SK-N-SH treated with all-trans-retinoic acid at 6 μM for 48 hours (cell line): ENCODE results near the gene PDE1A.

ENCODE experiments used
- ATAC-seq: fragments of 200-7000 bp; cut with Tn5 transposase; 3 replicates; pipeline ENCODE4 v1.9.1; 2020; ENCODE audit warnings: mild to moderate bottlenecking, moderate library complexity
- ARNTL ChIP-seq: fragments of 450-650 bp; formaldehyde crosslinking; IDR thresholded peaks from 2 replicates; pipeline ENCODE4 v1.5.0; 2020; ENCODE audit warnings: low read depth, mild to moderate bottlenecking, moderate library complexity, borderline replicate concordance
- BACH2 ChIP-seq: fragments of 250-450 bp; sonication (Bioruptor Pico); IDR thresholded peaks from 2 replicates; pipeline ENCODE4 v1.9.0; 2021; ENCODE audit warnings: mild to moderate bottlenecking, borderline replicate concordance
- CSDC2 ChIP-seq: fragments of 250-450 bp; sonication (Bioruptor Pico); IDR thresholded peaks from 2 replicates; pipeline ENCODE4 v1.5.0; 2020; ENCODE audit warnings: mild to moderate bottlenecking, moderate library complexity
- ESRRG ChIP-seq: fragments of 250-450 bp; sonication (Bioruptor Pico); IDR thresholded peaks from 2 replicates; pipeline ENCODE4 v1.6.1; 2021; ENCODE audit warnings: mild to moderate bottlenecking
- GLIS3 ChIP-seq: fragments of 250-450 bp; sonication (Bioruptor Pico); IDR thresholded peaks from 2 replicates; pipeline ENCODE4 v1.5.0; 2020; ENCODE audit warnings: mild to moderate bottlenecking, moderate library complexity
- ISL1 ChIP-seq: fragments of 250-450 bp; sonication (Bioruptor Pico); IDR thresholded peaks from 2 replicates; pipeline ENCODE4 v2.1.2; 2022; ENCODE audit warnings: mild to moderate bottlenecking, moderate library complexity
- OSR1 ChIP-seq: fragments of 250-450 bp; sonication (Bioruptor Pico); IDR thresholded peaks from 2 replicates; pipeline ENCODE4 v1.8.0; 2022; ENCODE audit warnings: moderate library complexity, mild to moderate bottlenecking, inconsistent platforms
- POU6F1 ChIP-seq: fragments of 250-450 bp; sonication (Bioruptor Pico); IDR thresholded peaks from 2 replicates; pipeline ENCODE4 v1.8.0; 2021; ENCODE audit warnings: low read depth, mild to moderate bottlenecking, moderate library complexity, borderline replicate concordance
- PPARA ChIP-seq: fragments of 250-450 bp; sonication (Bioruptor Pico); IDR thresholded peaks from 2 replicates; pipeline ENCODE4 v1.5.0; 2020; ENCODE audit warnings: mild to moderate bottlenecking, borderline replicate concordance
- RARB ChIP-seq: fragments of 250-450 bp; sonication (Bioruptor Pico); IDR thresholded peaks from 2 replicates; pipeline ENCODE4 v1.8.0; 2021; ENCODE audit warnings: mild to moderate bottlenecking, moderate library complexity
- SNAI2 ChIP-seq: fragments of 250-450 bp; sonication (Bioruptor Pico); IDR thresholded peaks from 2 replicates; pipeline ENCODE4 v1.5.0; 2020; ENCODE audit warnings: mild to moderate bottlenecking, moderate library complexity
- TCF4 ChIP-seq: fragments of 250-450 bp; sonication (Bioruptor Pico); IDR thresholded peaks from 2 replicates; pipeline ENCODE4 v1.8.0; 2021; ENCODE audit warnings: mild to moderate bottlenecking, moderate library complexity, borderline replicate concordance
- TOX ChIP-seq: fragments of 250-450 bp; sonication (Bioruptor Pico); IDR thresholded peaks from 2 replicates; pipeline ENCODE4 v1.8.0; 2021; ENCODE audit warnings: mild to moderate bottlenecking, moderate library complexity, borderline replicate concordance
- ZC3H10 ChIP-seq: fragments of 250-450 bp; sonication (Bioruptor Pico); IDR thresholded peaks from 2 replicates; pipeline ENCODE4 v1.5.1; 2021; ENCODE audit warnings: mild to moderate bottlenecking, moderate library complexity
- ZFP3 ChIP-seq: fragments of 250-450 bp; sonication (Bioruptor Pico); IDR thresholded peaks from 2 replicates; pipeline ENCODE4 v1.5.0; 2020; ENCODE audit warnings: mild to moderate bottlenecking, moderate library complexity
- ZFP30 ChIP-seq: fragments of 450-650 bp; formaldehyde crosslinking; IDR thresholded peaks from 2 replicates; pipeline ENCODE4 v1.5.0; 2022; ENCODE audit warnings: mild to moderate bottlenecking, moderate library complexity
- ZNF565 ChIP-seq: fragments of 450-650 bp; formaldehyde crosslinking; conservative IDR thresholded peaks from 2 replicates; pipeline ENCODE4 v1.5.0; 2020; ENCODE audit warnings: low read depth, mild to moderate bottlenecking, moderate library complexity
- ZNF70 ChIP-seq: fragments of 450-650 bp; formaldehyde crosslinking; IDR thresholded peaks from 2 replicates; pipeline ENCODE4 v1.5.0; 2020; ENCODE audit warnings: mild to moderate bottlenecking, moderate library complexity
- ZNF8 ChIP-seq: fragments of 450-650 bp; formaldehyde crosslinking; IDR thresholded peaks from 2 replicates; pipeline ENCODE4 v1.5.0; 2020; ENCODE audit warnings: mild to moderate bottlenecking, moderate library complexity
- TF ChIP-seq, protein P1 (sequence below): fragments of 250-450 bp; sonication (Bioruptor Pico); IDR thresholded peaks from 2 replicates; pipeline ENCODE4 v1.5.1; 2021; ENCODE audit warnings: mild to moderate bottlenecking, moderate library complexity
- TF ChIP-seq, protein P2 (sequence below): fragments of 250-450 bp; sonication (Bioruptor Pico); IDR thresholded peaks from 2 replicates; pipeline ENCODE4 v1.5.0; 2020; ENCODE audit warnings: mild to moderate bottlenecking, moderate library complexity
- TF ChIP-seq, protein P3 (sequence below): fragments of 250-450 bp; sonication (Bioruptor Pico); IDR thresholded peaks from 2 replicates; pipeline ENCODE4 v1.5.1; 2020; ENCODE audit warnings: low read depth, mild to moderate bottlenecking, moderate library complexity

Gene PDE1A

DNA sequence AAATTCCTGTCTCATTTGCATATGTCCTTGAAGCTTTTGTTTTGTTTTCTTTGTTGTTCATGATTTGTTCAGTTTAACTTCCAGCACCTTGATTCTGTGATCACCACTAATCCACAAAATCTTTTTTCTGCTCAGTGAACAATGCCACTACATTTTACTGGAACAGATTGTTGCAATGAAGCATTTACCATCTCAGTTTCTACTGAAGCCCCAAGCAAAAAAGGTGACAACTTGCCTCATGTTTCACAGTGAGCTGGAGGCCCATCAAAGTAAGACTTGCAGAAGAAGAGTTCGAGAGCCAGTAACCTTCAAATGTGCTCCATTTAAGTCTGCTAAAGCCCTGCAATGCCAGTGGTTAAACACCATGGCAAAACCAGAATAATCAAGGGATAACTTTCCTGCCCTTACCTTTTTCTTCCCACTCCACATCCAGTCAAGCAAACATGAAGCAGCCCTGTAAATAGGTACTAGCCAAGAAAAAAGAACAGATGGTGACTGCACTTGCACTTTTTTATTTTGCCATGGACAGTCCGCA, 25.7 kb upstream of the PDE1A start:
- no peak for ATAC-seq
- TF ChIP-seq POU6F1 (CRISPR knock-in tag) (no peak), TOX (no peak), ZFP3 (CRISPR knock-in tag) (no peak), OSR1 (CRISPR knock-in tag) (no peak), SNAI2 (no peak), ARNTL (CRISPR knock-in tag) (no peak), PPARA (CRISPR knock-in tag) (no peak), RARB (CRISPR knock-in tag) (no peak), GLIS3 (no peak), ZFP30 (CRISPR knock-in tag) (no peak)
- TF ChIP-seq, protein P1, sequence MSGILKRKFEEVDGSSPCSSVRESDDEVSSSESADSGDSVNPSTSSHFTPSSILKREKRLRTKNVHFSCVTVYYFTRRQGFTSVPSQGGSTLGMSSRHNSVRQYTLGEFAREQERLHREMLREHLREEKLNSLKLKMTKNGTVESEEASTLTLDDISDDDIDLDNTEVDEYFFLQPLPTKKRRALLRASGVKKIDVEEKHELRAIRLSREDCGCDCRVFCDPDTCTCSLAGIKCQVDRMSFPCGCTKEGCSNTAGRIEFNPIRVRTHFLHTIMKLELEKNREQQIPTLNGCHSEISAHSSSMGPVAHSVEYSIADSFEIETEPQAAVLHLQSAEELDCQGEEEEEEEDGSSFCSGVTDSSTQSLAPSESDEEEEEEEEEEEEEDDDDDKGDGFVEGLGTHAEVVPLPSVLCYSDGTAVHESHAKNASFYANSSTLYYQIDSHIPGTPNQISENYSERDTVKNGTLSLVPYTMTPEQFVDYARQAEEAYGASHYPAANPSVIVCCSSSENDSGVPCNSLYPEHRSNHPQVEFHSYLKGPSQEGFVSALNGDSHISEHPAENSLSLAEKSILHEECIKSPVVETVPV (CRISPR knock-in tag), result no peak
- TF ChIP-seq, protein P2, sequence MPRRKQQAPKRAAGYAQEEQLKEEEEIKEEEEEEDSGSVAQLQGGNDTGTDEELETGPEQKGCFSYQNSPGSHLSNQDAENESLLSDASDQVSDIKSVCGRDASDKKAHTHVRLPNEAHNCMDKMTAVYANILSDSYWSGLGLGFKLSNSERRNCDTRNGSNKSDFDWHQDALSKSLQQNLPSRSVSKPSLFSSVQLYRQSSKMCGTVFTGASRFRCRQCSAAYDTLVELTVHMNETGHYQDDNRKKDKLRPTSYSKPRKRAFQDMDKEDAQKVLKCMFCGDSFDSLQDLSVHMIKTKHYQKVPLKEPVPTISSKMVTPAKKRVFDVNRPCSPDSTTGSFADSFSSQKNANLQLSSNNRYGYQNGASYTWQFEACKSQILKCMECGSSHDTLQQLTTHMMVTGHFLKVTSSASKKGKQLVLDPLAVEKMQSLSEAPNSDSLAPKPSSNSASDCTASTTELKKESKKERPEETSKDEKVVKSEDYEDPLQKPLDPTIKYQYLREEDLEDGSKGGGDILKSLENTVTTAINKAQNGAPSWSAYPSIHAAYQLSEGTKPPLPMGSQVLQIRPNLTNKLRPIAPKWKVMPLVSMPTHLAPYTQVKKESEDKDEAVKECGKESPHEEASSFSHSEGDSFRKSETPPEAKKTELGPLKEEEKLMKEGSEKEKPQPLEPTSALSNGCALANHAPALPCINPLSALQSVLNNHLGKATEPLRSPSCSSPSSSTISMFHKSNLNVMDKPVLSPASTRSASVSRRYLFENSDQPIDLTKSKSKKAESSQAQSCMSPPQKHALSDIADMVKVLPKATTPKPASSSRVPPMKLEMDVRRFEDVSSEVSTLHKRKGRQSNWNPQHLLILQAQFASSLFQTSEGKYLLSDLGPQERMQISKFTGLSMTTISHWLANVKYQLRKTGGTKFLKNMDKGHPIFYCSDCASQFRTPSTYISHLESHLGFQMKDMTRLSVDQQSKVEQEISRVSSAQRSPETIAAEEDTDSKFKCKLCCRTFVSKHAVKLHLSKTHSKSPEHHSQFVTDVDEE (CRISPR knock-in tag), result no peak

GRCh38 chr2:182448371-182448770, 21.5 kb upstream of the PDE1A start:
- no peak for ATAC-seq
- TF ChIP-seq ISL1 (no peak), ESRRG (CRISPR knock-in tag) (no peak), BACH2 (CRISPR knock-in tag) (no peak), ZNF8 (CRISPR knock-in tag) (no peak), CSDC2 (CRISPR knock-in tag) (no peak), ZC3H10 (CRISPR knock-in tag) (no peak), ZNF70 (CRISPR knock-in tag) (no peak)

DNA sequence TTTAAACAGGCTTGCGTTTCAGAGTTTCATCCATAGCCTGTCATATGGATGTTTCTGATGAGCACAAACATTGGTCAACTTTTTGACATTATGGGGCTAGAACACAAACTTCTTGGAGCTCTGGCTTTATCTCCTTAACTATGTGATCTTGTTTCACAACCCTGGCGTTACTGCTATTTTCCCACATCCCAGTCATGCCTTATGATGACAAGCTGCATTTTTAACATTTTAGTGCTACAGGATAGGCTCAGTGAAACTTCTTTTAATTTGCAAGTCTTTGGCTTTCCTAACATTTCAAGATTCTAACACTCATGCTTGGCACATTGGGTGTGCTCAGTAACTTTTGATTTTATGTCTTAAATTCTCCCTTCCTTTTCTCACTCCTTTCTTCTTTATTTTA, 21.0 kb upstream of the PDE1A start:
- TF ChIP-seq, protein P1 (CRISPR knock-in tag), result no peak
- TF ChIP-seq ZNF70 (CRISPR knock-in tag) (no peak), RARB (CRISPR knock-in tag) (no peak), TCF4 (CRISPR knock-in tag) (no peak), ZNF565 (CRISPR knock-in tag) (no peak), ZNF8 (CRISPR knock-in tag) (no peak), ESRRG (CRISPR knock-in tag) (no peak), ZC3H10 (CRISPR knock-in tag) (no peak), SNAI2 (no peak), TOX (no peak), CSDC2 (CRISPR knock-in tag) (no peak), ISL1 (no peak), OSR1 (CRISPR knock-in tag) (no peak)
- TF ChIP-seq, protein P2 (CRISPR knock-in tag), result no peak
- TF ChIP-seq, protein P3, sequence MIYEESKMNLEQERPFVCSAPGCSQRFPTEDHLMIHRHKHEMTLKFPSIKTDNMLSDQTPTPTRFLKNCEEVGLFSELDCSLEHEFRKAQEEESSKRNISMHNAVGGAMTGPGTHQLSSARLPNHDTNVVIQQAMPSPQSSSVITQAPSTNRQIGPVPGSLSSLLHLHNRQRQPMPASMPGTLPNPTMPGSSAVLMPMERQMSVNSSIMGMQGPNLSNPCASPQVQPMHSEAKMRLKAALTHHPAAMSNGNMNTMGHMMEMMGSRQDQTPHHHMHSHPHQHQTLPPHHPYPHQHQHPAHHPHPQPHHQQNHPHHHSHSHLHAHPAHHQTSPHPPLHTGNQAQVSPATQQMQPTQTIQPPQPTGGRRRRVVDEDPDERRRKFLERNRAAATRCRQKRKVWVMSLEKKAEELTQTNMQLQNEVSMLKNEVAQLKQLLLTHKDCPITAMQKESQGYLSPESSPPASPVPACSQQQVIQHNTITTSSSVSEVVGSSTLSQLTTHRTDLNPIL, result no peak
- peak; percentile 28; the same call in 1 of the 3 replicates for ATAC-seq
